ENCODE measurements around the gene CLUH.
"Not testable (repeated sequence)": the region's sequence is repeated elsewhere in the genome, so short reads cannot be mapped to it uniquely, and the experiment has no call there.

CLUH gene

DNA sequence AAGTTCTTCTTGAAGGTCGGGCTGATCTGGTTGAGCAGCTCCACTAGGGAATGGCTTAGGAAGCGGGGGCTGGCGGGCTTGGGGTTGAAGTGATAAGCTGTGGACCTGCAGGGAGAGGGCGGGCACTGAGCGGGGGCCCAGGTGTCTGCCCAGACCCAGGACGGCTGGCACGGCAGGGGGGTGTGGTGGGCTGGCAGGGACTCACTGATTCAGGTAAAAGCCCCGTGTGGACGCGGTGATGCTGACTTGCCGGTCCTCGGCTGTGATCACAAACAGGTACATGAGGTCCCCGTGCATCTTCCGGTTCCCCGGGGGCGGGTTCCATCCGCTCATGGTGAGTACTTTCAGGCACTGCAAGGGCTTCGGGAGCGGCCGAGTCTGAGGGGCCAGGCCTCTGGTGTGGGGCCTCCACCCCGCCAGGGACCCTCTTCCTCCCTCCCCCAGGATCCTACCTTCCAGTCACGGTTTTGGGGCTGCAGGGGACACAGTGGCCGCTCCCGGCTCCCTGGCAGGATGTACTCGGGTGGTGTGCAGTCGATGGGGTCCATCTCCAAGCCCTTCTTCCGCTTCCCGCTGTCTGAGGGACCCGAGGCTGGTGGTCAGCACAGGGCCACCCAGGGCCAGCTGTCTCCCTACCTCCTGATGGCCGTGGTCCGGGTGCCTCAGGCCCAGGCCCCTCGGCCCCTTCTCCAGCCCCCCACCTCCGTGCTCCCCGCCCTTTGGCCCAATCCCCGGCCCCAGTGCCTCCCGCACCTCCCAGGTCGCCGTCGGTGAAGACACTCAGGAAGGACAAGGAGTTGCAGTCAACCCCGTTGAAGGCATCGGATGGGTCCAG, 10.2 kb downstream of the CLUH start:
- no peak for DNase-seq (ENCODE audit: low spot score)

GRCh38 chr17:2700491-2701141, 10.9 kb downstream of the CLUH start:
- DNase-seq (ENCODE audit: low spot score) = no peak

GRCh38 chr17:2700030-2700490, 11.5 kb downstream of the CLUH start:
- DNase-seq (ENCODE audit: low spot score) = no peak

DNA sequence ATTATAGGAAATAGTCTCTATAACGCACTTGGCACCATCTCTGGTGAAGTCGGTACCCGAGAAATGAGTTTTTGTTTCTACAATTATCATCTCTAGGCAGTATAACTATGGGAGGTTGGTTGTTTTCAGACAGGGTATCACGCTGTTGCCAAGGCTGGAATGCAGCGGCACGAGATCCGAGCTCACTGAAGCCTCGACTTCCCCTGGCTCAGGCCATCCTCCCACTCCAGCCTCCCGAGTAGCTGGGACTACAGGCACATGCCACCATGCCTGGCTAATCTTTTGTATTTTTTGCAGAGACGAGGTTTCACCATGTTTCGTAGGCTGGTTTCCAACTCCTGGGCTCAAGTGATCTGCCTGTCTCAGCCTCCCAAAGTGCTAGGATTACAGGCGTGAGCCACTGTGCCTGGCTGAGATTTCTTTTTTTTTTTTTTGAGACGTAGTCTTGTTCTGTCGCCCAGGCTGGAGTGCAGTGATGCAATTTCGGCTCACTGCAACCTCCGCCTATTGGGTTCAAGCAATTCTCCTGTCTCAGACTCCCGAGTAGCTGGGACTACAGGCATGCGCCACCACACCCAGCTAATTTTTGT, 12.3 kb downstream of the CLUH start:
- not testable (repeated sequence) for DNase-seq (ENCODE audit: low spot score)

DNA sequence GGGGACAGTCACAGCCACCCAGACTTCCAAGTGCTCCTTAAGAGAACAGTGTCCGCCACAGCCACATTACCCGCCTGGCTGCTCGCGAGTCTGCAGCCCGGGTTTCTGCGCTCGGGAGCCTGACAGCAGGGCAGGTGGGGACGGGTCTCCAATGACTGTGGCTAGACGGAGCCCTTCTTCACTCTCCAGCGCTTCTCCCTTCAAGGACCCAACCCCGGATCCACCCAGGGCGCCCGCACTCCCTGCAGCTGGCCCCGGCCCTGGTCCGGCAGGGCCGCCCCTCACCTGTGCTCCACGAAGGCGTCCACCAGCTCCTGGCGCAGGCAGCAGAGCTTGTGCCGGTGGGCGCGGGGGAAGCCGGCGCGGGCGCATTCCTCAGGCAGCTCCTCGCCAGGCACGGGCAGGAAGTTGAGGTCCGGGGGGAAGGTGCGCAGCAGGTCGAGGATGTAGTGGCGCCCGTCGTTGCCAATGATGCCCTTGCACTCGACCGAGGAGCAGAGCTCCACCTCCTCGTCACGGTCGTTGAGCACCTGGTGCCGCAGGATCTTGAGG, 13.9 kb downstream of the CLUH start:
- no peak for DNase-seq (ENCODE audit: low spot score)

DNA sequence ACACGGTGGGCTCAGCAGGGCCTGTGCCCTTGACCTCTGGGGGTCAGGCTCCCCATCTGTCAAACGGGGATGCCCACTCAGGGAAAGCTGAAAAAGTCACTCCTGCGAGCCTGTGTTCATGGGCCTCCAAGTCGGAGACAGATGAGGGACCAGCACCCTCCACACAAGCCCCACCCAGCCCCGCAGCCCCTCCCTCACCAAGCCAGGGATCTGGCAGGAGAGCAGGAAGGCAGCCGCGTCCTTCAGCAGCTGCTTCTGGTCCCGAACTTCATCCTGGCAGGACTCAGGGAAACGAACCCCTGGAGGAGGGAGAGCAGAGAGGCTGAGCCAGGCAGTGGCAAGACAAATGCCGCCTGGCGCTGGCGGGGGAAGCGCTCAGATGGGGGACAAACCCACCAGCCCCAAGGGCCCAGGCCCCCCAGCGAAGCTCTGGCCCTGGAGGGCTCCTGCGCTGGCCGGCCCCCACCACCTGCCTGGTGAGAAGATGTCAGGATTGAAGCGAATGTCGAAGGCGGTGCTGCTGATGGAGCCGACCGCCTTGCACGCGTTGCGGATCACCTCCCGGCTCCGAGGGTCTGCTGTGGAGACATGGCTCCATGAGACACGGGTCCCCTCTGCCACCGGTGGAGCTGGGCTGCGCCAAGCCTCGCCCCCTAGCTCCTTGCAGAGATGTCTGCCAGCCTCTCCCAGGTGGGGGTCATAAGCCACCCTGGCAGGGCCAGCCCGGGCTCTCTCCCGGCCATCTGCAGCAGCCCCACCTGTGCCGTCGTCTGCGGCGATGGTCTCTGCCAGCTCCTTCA, 15.4 kb downstream of the CLUH start:
- DNase-seq (ENCODE audit: low spot score) = peak; percentile 41

- no peak for DNase-seq (ENCODE audit: low spot score)
These were observed 16.2 kb downstream of the CLUH start for GRCh38 chr17:2695243-2695960.

DNA sequence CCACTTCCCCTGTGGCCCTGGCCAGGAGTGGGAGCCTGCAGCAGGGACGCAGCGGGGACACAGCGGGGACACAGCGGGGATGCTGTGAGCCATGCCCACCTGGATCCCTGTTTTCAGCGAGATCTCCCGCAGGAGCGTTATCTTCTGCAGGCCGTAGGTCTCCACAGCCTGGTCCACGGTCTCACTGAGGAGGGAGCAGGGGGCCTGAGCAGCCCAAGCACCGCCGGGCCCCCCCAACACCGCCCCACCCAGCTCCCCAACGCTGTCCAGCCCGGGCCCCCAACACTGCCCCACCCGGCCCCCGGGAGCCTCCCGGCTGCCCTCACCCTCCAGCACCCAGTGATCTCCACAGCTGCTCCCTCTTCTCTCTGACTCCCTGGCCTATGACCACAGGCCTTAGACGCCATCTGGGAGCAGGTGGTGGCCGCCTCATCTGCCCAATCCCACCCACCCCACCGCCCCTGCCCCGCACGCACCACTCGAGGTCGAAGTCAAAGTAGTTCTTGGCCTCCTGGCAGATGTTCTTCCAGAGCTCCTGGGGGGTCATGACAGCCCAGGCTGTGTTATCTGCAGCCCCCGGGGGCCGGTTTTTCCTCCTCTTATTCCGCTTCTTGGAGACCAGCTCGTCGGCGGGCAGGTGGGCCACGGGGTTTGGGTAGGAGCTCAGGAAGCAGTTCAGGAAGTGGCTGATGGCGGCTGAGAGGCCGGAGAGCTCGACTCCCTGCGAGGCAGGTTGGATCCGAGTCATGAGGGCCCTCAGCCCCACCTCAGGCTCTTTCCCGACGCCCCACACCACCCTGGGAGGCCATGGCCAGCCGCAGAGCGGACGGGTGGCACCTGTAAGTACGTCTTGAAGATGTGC, 17.0 kb downstream of the CLUH start:
- DNase-seq (ENCODE audit: low spot score) = no peak

DNA sequence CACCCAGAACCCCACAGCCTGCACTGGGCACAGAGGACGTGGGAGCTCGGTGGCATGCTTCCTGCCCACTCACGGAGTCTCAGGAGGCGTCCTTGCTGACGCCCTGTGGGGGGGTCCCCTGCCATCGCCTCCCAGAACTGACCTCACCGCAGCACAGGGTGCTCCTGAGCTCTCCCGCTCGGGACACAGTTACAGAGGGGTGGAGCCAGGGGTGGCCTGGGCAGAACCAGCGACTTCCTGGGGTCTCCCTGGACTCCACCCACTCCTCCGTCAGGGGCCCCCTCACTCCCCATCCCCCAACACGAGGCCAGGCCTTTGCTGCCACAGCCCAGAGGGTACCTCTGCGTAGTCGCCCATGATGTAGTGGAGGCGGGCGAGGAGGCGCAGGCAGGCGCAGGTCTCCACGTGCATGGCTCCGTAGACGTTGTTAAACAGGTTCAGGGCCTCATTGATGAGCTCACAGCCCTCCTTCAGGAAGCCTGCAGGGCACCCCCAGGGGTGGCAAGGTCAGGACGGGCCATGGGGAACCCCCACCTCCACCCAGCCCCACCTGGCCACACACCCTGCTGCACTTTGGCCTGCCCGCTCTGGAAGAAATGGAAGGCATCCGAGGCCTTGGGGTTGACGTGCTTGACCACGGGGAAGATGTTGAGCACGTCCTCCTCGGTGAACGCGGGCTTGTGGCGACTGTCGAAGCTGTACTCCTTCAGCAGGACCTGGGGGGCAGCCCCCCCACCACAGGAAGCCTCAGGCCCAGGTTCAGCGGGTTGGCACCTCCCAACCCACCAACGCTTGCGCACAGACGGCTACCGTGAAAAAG, 17.8 kb downstream of the CLUH start:
- no peak for DNase-seq (ENCODE audit: low spot score)

DNA sequence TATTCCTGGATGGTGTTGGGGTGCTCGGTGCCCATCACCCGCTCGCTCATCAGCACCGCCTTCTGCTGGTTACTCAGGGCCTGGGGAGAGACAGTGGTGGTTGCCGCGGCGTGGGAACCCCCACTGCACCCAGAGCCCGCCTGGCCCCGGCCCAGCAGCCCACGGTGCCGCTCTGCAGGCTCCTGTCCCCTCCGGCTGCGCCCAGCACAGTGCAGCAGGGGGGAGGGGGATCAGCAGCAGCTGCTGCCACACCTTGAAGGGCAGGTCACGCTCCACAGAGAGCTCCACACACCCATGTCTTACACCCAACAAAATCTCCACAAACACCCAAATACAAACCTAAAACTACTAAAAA, 18.8 kb downstream of the CLUH start:
- DNase-seq (ENCODE audit: low spot score) = no peak

GRCh38 chr17:2691965-2692780, 19.4 kb downstream of the CLUH start:
- DNase-seq (ENCODE audit: low spot score) = no peak

GRCh38 chr17:2691069-2691871, 20.3 kb downstream of the CLUH start:
- no peak for DNase-seq (ENCODE audit: low spot score)

- no peak for DNase-seq (ENCODE audit: low spot score)
These were observed 21.1 kb downstream of the CLUH start for GRCh38 chr17:2690165-2691068.

- no peak for DNase-seq (ENCODE audit: low spot score)
These were observed 22.0 kb downstream of the CLUH start for GRCh38 chr17:2689411-2690164.

- DNase-seq (ENCODE audit: low spot score) = peak; percentile 58
These were observed 22.9 kb downstream of the CLUH start for GRCh38 chr17:2688351-2689342.
